Transverse colon (tissue), 4 donors: Measurements from ENCODE around the gene UVRAG. TPM values are rescaled to one million over a fixed set of nuclear protein-coding genes. Genes with fewer than 3 reads are reported as not detected.
"Not testable (repeated sequence)": the region's sequence is repeated elsewhere in the genome, so short reads cannot be mapped to it uniquely, and the experiment has no call there.

Experiments used
- DNase-seq: peaks from one replicate; pipeline ENCODE4 v3.0.0-alpha.2; 2019
- H3K27ac ChIP-seq, 4 donors: fragments of 200-600 bp; sonication (generic); 2 replicates each; pipeline ENCODE4 v1.5.1; 2016 to 2018; ENCODE audit warnings: inconsistent platforms in 4 of 4
- H3K27me3 ChIP-seq: fragments of 200-600 bp; sonication (generic); 2 replicates; pipeline ENCODE4 v1.5.1; 2017; ENCODE audit warnings: inconsistent platforms
- H3K36me3 ChIP-seq, 4 donors: fragments of 200-600 bp; sonication (generic); 2 replicates each; pipeline ENCODE4 v1.5.1; 2017 to 2019; ENCODE audit warnings: inconsistent platforms in 4 of 4
- H3K4me1 ChIP-seq, 4 donors: fragments of 200-600 bp; sonication (generic); 2 replicates each; pipeline ENCODE4 v1.5.1; 2017 to 2020; ENCODE audit warnings: inconsistent platforms in 4 of 4
- H3K4me3 ChIP-seq, 4 donors: fragments of 200-600 bp; sonication (generic); 1 replicate in 1 of 4; 2 replicates in 3 of 4; pipeline versions ENCODE4 v1.5.1 to v1.6.1; 2017 to 2019; ENCODE audit warnings: inconsistent platforms in 4 of 4
- H3K9me3 ChIP-seq, 2 donors: fragments of 200-600 bp; sonication (generic); 2 replicates each; pipeline ENCODE4 v1.5.1; 2017 to 2019; ENCODE audit warnings: inconsistent platforms in 2 of 2
- EP300 ChIP-seq: sonication (generic); formaldehyde crosslinking; IDR thresholded peaks from one replicate; pipeline ENCODE4 v1.6.1; 2017; ENCODE audit warnings: antibody characterized with exemption, low read depth
- POLR2A ChIP-seq: fragments of 450-650 bp; IDR thresholded peaks from one replicate; pipeline ENCODE4 v1.6.1; 2016; ENCODE audit warnings: antibody characterized with exemption, mild to moderate bottlenecking, moderate library complexity
- POLR2AphosphoS5 ChIP-seq, 3 donors: sonication (generic); formaldehyde crosslinking; IDR thresholded peaks; one replicate each; pipeline ENCODE4 v1.6.1; 2016; ENCODE audit warnings: antibody characterized with exemption in 3 of 3
- WGBS, 2 donors: methylation state at CpG; one replicate each; pipeline ENCODE4 v1.1.5; 2018; ENCODE audit warnings: low coverage in 1 of 2; 5-methylcytosine and 5-hydroxymethylcytosine counted together
- in situ Hi-C, 4 donors: fragments of 200-750 bp; cut with MboI; loops; one replicate each; pipeline versions ENCODE4 v1.15.0 to v1.15.1; 2017; ENCODE audit warnings: low sequenced_read_pairs in 3 of 4, low pct_ligation_motif_present in 1 of 4, low pct_unique_long_range_greater_than_20kb in 1 of 4
- intact Hi-C: fragments of 100-400 bp; cut with DNase I; formaldehyde crosslinking; loops from one replicate; pipeline ENCODE4 v1.15.1; 2023; ENCODE audit warnings: low total_unique reads
- total RNA-seq, 4 donors: library from RNA; depleted of rRNA; stranded (reverse); fragments of >200 nt; gene quantifications; one replicate each; pipeline ENCODE4 v1.1.0, GENCODE V29; 2016
- TF ChIP-seq, protein P1 (sequence below), 5 experiments: fragments of 200-600 bp in 3 of 5; fragments of 450-650 bp in 2 of 5; sonication (generic) in 3 of 5; IDR thresholded peaks; 1 replicate in 2 of 5; 2 replicates in 3 of 5; pipeline ENCODE4 v1.5.1; 2016 to 2017; ENCODE audit warnings: antibody characterized with exemption in 5 of 5, inconsistent platforms in 3 of 5, mild to moderate bottlenecking in 2 of 5, moderate library complexity in 1 of 5

The UVRAG gene
- total RNA-seq, 4 donors from 2014 or later, result 12.7 to 34.6 (median 19.3) TPM

DNA sequence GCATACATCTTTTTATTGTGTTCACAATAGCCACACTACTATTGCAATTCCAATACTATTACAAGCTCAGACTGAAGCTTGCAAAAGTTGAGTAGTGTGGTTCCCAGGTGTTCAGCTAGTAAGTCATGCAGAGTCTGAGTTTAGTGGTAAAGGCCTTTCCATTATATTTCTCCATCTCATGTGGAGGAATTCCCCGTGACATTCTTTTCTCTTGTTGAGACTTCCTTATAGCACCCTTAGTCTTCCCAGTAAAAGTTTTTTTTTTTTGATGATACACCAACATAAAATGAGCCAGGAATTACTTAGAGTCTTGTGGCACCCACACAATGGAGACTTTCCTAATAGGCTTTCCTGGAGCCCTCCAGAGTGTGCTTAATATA lies 110.8 kb downstream of the UVRAG start:
- intact Hi-C loops, result no loop called here
- no peaks in the 10 kb centered on the region for H3K36me3 ChIP-seq
- H3K27ac ChIP-seq, result peak overlapping the region in 1 of 4 donors; percentile 27
- no peaks in the 10 kb centered on the region for H3K9me3 ChIP-seq
- no peaks in the 10 kb centered on the region for H3K27me3 ChIP-seq
- 50 to 55% methylated on average over 1 of the region's 1 CpG for WGBS, 2 donors
- no peak overlapping the region for H3K4me3 ChIP-seq
- DNase-seq, result no peak
- H3K4me1 ChIP-seq, result peaks cover 13 to 33% (median 18%) of the 10 kb centered on the region in 4 donors
- TF ChIP-seq POLR2A (no peak), EP300 (no peak), POLR2AphosphoS5 (IDR thresholded peaks at IDR 0.05) (no peak)
- TF ChIP-seq, protein P1, sequence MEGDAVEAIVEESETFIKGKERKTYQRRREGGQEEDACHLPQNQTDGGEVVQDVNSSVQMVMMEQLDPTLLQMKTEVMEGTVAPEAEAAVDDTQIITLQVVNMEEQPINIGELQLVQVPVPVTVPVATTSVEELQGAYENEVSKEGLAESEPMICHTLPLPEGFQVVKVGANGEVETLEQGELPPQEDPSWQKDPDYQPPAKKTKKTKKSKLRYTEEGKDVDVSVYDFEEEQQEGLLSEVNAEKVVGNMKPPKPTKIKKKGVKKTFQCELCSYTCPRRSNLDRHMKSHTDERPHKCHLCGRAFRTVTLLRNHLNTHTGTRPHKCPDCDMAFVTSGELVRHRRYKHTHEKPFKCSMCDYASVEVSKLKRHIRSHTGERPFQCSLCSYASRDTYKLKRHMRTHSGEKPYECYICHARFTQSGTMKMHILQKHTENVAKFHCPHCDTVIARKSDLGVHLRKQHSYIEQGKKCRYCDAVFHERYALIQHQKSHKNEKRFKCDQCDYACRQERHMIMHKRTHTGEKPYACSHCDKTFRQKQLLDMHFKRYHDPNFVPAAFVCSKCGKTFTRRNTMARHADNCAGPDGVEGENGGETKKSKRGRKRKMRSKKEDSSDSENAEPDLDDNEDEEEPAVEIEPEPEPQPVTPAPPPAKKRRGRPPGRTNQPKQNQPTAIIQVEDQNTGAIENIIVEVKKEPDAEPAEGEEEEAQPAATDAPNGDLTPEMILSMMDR (IDR thresholded peaks at IDR 0.05), result no peak
- in situ Hi-C loops, result no loop called here

DNA sequence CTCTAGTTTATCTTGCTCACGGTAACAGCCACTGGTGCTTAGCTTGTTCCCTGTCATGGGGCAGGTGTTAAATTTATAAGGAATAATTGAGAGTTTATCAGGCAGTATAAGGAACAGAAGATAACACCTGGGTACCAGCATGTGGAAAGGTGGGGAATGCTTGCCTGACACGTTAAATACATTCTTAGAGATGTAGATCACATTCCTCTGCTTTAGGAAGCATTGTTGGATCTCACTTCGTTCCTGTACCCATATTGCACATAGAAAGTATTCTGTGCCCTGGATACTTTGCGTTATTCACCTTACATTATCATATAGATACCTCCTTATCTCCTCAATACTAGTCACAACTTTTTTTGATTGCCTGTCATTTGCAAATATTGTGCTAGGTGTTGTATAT lies 114.7 kb downstream of the UVRAG start:
- no peak overlapping the region for H3K27ac ChIP-seq
- intact Hi-C loops (no loop called here), in situ Hi-C loops (no loop called here)
- no peak overlapping the region for H3K4me3 ChIP-seq
- no peaks in the 10 kb centered on the region for H3K36me3 ChIP-seq
- H3K27me3 ChIP-seq, result no peaks in the 10 kb centered on the region
- no peak for DNase-seq
- no peaks in the 10 kb centered on the region for H3K9me3 ChIP-seq
- WGBS, 2 donors, result 89 to 94% methylated on average over 3 to 4 of the region's 4 CpGs
- peaks cover 10 to 20% (median 13%) of the 10 kb centered on the region in 4 donors for H3K4me1 ChIP-seq
- TF ChIP-seq POLR2AphosphoS5 (IDR thresholded peaks at IDR 0.05) (no peak), POLR2A (no peak), EP300 (no peak)
- TF ChIP-seq, protein P1 (IDR thresholded peaks at IDR 0.05), result no peak

GRCh38 chr11:75930534-75930933 lies 115.5 kb downstream of the UVRAG start:
- TF ChIP-seq POLR2AphosphoS5 (IDR thresholded peaks at IDR 0.05), result no peak
- TF ChIP-seq, protein P1 (IDR thresholded peaks at IDR 0.05), result no peak
- TF ChIP-seq POLR2A, result no peak
- no peak for TF ChIP-seq EP300

GRCh38 chr11:75931124-75931523 lies 116.1 kb downstream of the UVRAG start:
- Histone ChIP-seq H3K4me3 (no peak overlapping the region), H3K27me3 (no peaks in the 10 kb centered on the region), H3K9me3 (no peaks in the 10 kb centered on the region), H3K36me3 (no peaks in the 10 kb centered on the region), H3K27ac (no peak overlapping the region), H3K4me1 (peaks cover 0 to 6% (median 1%) of the 10 kb centered on the region in 4 donors)
- in situ Hi-C loops, result no loop called here
- DNase-seq, result no peak
- intact Hi-C loops, result no loop called here
- WGBS, 2 donors, result 89 to 100% methylated on average over 1 of the region's 1 CpG
- TF ChIP-seq, protein P1 (IDR thresholded peaks at IDR 0.05), result no peak
- TF ChIP-seq POLR2AphosphoS5 (IDR thresholded peaks at IDR 0.05) (no peak), EP300 (no peak), POLR2A (no peak)

More at GRCh38 chr11:75930534-75930933, 115.5 kb downstream of the UVRAG start:
- no peaks in the 10 kb centered on the region for H3K9me3 ChIP-seq
- WGBS, 2 donors, result 83 to 87% methylated on average over 5 of the region's 5 CpGs
- intact Hi-C loops, result no loop called here
- no peak for DNase-seq
- no peak overlapping the region for H3K4me3 ChIP-seq
- no peaks in the 10 kb centered on the region for H3K36me3 ChIP-seq
- no peaks in the 10 kb centered on the region for H3K27me3 ChIP-seq
- H3K4me1 ChIP-seq, result peaks cover 1 to 12% (median 7%) of the 10 kb centered on the region in 4 donors
- H3K27ac ChIP-seq, result no peak overlapping the region
- in situ Hi-C loops, result no loop called here

GRCh38 chr11:75933736-75934135 lies 118.7 kb downstream of the UVRAG start:
- 78 to 79% methylated on average over 1 of the region's 1 CpG for WGBS, 2 donors
- H3K9me3 ChIP-seq, H3K36me3 ChIP-seq, in situ Hi-C loops, DNase-seq, H3K4me1 ChIP-seq, H3K4me3 ChIP-seq, intact Hi-C loops, H3K27ac ChIP-seq, H3K27me3 ChIP-seq: not testable (repeated sequence)
